HepG2 (cell line): ENCODE data around the gene ADCYAP1R1. TPM values are rescaled to one million over a fixed set of nuclear protein-coding genes. Genes with fewer than 3 reads are reported as not detected.
A peak's percentile ranks its signal among the peaks of the same experiment; 100 is the strongest.

Experiments used
- DPF2 ChIP-seq: sonication (generic); formaldehyde crosslinking; IDR thresholded peaks from 2 replicates; pipeline ENCODE4 v1.4.0; 2020; ENCODE audit warnings: mild to moderate bottlenecking, low read depth, missing genetic modification reagents, borderline replicate concordance
- HOXA3 ChIP-seq: sonication (generic); formaldehyde crosslinking; IDR thresholded peaks from 2 replicates; pipeline ENCODE4 v1.5.0; 2020; ENCODE audit warnings: missing genetic modification reagents
- NBN ChIP-seq: fragments of 450-650 bp; conservative IDR thresholded peaks from 2 replicates; pipeline ENCODE4 v1.6.1; 2017
- NCOA2 ChIP-seq: sonication (generic); formaldehyde crosslinking; IDR thresholded peaks from 2 replicates; pipeline ENCODE4 v1.8.0; 2022; ENCODE audit warnings: inconsistent platforms
- RFXAP ChIP-seq: sonication (generic); formaldehyde crosslinking; IDR thresholded peaks from 2 replicates; pipeline ENCODE4 v1.4.0; 2020; ENCODE audit warnings: missing genetic modification reagents, borderline replicate concordance
- SIN3A ChIP-seq: IDR thresholded peaks from 2 replicates; pipeline ENCODE4 v1.6.1; 2011; ENCODE audit warnings: low read depth, mild to moderate bottlenecking, control low read depth, low read length, borderline replicate concordance
- ZBTB21 ChIP-seq: sonication (generic); formaldehyde crosslinking; IDR thresholded peaks from 2 replicates; pipeline ENCODE4 v1.4.0; 2020; ENCODE audit warnings: missing genetic modification reagents
- ZFP37 ChIP-seq: sonication (generic); formaldehyde crosslinking; IDR thresholded peaks from 2 replicates; pipeline ENCODE4 v1.4.0; 2020; ENCODE audit warnings: missing genetic modification reagents, borderline replicate concordance
- ZNF124 ChIP-seq: sonication (generic); formaldehyde crosslinking; IDR thresholded peaks from 2 replicates; pipeline ENCODE4 v1.4.0; 2020; ENCODE audit warnings: missing genetic modification reagents
- ZNF138 ChIP-seq: sonication (generic); formaldehyde crosslinking; IDR thresholded peaks from 2 replicates; pipeline ENCODE4 v1.5.0; 2020; ENCODE audit warnings: mild to moderate bottlenecking, low read depth, missing genetic modification reagents
- ZNF256 ChIP-seq: sonication (generic); formaldehyde crosslinking; conservative IDR thresholded peaks from 2 replicates; pipeline ENCODE4 v1.4.0; 2020; ENCODE audit warnings: missing genetic modification reagents
- polyA plus RNA-seq, 8 experiments: library from polyadenylated mRNA; depleted of rRNA in 3 of 8; stranded (reverse) in 7 of 8; unstranded in 1 of 8; fragments of >200 nt; fragmentation: Illumina TruSeq in 4 of 8; extraction: Trizol in 4 of 8; gene quantifications; 2 replicates each; pipeline versions ENCODE4 v1.2.1 to v1.2.3, GENCODE V29; 2011 to 2016; ENCODE audit warnings: low read depth in 4 of 8, missing spikeins in 1 of 8, mixed read lengths in 1 of 8; ENCODE audit not compliant: insufficient read depth in 1 of 8
- total RNA-seq, 5 experiments: library from RNA; depleted of rRNA; stranded (reverse); fragments of >200 nt; fragmentation: Illumina TruSeq; extraction: Trizol; gene quantifications; 2 replicates each; pipeline ENCODE4 v1.2.3, GENCODE V29; 2016; ENCODE audit warnings: low read depth in 1 of 5
- TF ChIP-seq, protein P1 (sequence below): IDR thresholded peaks from 2 replicates; pipeline ENCODE4 v1.6.1; 2016; ENCODE audit warnings: low read depth, control low read depth
- TF ChIP-seq, protein P2 (sequence below): sonication (generic); formaldehyde crosslinking; conservative IDR thresholded peaks from 2 replicates; pipeline ENCODE4 v1.4.0; 2020; ENCODE audit warnings: missing genetic modification reagents
- TF ChIP-seq, protein P3 (sequence below): sonication (generic); formaldehyde crosslinking; IDR thresholded peaks from 2 replicates; pipeline ENCODE4 v1.4.0; 2020; ENCODE audit warnings: missing genetic modification reagents
- TF ChIP-seq, protein P4 (sequence below): sonication (generic); formaldehyde crosslinking; IDR thresholded peaks from 2 replicates; pipeline ENCODE4 v1.4.0; 2020; ENCODE audit warnings: missing genetic modification reagents, borderline replicate concordance

ADCYAP1R1 gene
- total and polyA plus RNA-seq, 2 of the 13 experiments (the other 11 are each of a cell fraction or from before 2014, with no cell fraction given) = not detected

DNA sequence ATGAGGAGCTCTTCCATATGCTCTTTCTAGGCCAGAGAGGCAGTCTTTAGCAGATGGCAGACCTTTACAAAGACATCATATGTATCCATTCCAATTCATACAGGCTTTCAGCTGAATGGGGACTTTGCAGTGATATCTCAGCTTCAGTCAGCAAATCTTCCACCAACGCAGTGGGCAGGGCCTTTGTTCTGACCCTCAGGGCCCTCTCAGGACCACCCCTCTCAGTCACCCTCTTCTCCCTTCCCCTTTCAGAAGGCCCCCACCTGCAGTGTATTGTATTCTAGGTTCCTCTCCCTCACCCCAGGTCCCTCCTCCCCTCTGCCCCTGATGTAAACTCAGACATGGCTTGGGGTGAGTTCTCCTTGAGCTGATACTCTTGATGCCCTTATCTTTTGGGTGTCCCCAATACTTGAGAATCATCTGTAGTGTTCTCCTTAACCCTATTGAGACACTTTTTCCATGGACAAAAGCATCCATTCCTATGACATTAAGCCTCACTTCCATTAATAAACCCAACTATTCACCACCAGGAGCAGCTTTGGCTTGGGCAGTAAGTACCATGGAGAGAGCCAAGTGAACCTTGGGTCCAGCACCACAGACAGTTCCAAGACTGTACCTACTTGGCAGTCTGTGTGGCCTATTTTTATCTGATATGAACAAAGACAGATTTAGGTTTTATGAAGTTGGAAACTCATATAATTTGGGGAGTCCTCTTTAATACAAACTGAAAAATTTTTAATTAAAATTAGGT is 62.7 kb downstream of the ADCYAP1R1 start (continued):
- TF ChIP-seq ZNF138 = no peak
- TF ChIP-seq, protein P1, sequence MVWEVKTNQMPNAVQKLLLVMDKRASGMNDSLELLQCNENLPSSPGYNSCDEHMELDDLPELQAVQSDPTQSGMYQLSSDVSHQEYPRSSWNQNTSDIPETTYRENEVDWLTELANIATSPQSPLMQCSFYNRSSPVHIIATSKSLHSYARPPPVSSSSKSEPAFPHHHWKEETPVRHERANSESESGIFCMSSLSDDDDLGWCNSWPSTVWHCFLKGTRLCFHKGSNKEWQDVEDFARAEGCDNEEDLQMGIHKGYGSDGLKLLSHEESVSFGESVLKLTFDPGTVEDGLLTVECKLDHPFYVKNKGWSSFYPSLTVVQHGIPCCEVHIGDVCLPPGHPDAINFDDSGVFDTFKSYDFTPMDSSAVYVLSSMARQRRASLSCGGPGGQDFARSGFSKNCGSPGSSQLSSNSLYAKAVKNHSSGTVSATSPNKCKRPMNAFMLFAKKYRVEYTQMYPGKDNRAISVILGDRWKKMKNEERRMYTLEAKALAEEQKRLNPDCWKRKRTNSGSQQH = peak; percentile 86
- 0 out of 2 replicates have a peak, but pooled peaks have one; percentile 48 for TF ChIP-seq ZNF124
- peak; percentile 44; the same call in 1 of the 2 replicates for TF ChIP-seq ZBTB21 (CRISPR knock-in tag)
- no peak for TF ChIP-seq NBN
- TF ChIP-seq, protein P2, sequence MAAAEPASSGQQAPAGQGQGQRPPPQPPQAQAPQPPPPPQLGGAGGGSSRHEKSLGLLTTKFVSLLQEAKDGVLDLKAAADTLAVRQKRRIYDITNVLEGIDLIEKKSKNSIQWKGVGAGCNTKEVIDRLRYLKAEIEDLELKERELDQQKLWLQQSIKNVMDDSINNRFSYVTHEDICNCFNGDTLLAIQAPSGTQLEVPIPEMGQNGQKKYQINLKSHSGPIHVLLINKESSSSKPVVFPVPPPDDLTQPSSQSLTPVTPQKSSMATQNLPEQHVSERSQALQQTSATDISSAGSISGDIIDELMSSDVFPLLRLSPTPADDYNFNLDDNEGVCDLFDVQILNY (CRISPR knock-in tag) = peak; percentile 82; the same call in 1 of the 2 replicates
- TF ChIP-seq SIN3A = no peak
- TF ChIP-seq ZFP37 (CRISPR knock-in tag) = peak; percentile 67; the same call in 1 of the 2 replicates
- TF ChIP-seq HOXA3 (CRISPR knock-in tag) = 0 out of 2 replicates have a peak, but pooled peaks have one; percentile 16
- TF ChIP-seq NCOA2 (CRISPR knock-in tag) = peak; percentile 58
- 0 out of 2 replicates have a peak, but pooled peaks have one; percentile 32 for TF ChIP-seq RFXAP
- TF ChIP-seq, protein P3, sequence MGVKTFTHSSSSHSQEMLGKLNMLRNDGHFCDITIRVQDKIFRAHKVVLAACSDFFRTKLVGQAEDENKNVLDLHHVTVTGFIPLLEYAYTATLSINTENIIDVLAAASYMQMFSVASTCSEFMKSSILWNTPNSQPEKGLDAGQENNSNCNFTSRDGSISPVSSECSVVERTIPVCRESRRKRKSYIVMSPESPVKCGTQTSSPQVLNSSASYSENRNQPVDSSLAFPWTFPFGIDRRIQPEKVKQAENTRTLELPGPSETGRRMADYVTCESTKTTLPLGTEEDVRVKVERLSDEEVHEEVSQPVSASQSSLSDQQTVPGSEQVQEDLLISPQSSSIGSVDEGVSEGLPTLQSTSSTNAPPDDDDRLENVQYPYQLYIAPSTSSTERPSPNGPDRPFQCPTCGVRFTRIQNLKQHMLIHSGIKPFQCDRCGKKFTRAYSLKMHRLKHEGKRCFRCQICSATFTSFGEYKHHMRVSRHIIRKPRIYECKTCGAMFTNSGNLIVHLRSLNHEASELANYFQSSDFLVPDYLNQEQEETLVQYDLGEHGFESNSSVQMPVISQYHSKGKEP (CRISPR knock-in tag) = peak; percentile 96; the same call in 1 of the 2 replicates
- no peak for TF ChIP-seq DPF2 (CRISPR knock-in tag)
- TF ChIP-seq, protein P4, sequence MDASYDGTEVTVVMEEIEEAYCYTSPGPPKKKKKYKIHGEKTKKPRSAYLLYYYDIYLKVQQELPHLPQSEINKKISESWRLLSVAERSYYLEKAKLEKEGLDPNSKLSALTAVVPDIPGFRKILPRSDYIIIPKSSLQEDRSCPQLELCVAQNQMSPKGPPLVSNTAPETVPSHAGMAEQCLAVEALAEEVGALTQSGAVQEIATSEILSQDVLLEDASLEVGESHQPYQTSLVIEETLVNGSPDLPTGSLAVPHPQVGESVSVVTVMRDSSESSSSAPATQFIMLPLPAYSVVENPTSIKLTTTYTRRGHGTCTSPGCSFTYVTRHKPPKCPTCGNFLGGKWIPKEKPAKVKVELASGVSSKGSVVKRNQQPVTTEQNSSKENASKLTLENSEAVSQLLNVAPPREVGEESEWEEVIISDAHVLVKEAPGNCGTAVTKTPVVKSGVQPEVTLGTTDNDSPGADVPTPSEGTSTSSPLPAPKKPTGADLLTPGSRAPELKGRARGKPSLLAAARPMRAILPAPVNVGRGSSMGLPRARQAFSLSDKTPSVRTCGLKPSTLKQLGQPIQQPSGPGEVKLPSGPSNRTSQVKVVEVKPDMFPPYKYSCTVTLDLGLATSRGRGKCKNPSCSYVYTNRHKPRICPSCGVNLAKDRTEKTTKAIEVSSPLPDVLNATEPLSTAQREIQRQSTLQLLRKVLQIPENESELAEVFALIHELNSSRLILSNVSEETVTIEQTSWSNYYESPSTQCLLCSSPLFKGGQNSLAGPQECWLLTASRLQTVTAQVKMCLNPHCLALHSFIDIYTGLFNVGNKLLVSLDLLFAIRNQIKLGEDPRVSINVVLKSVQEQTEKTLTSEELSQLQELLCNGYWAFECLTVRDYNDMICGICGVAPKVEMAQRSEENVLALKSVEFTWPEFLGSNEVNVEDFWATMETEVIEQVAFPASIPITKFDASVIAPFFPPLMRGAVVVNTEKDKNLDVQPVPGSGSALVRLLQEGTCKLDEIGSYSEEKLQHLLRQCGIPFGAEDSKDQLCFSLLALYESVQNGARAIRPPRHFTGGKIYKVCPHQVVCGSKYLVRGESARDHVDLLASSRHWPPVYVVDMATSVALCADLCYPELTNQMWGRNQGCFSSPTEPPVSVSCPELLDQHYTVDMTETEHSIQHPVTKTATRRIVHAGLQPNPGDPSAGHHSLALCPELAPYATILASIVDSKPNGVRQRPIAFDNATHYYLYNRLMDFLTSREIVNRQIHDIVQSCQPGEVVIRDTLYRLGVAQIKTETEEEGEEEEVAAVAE = peak; percentile 85
- TF ChIP-seq ZNF256 (CRISPR knock-in tag) = peak; percentile 86; the same call in 1 of the 2 replicates
